ENCODE data around the gene FXR2. TPM values are rescaled to one million over a fixed set of nuclear protein-coding genes. Genes with fewer than 3 reads are reported as not detected.

FXR2 gene
- total RNA-seq, 1 experiment from 2014 or later: 36.4 TPM

- H4K20me1 ChIP-seq (ENCODE audit: control insufficient read depth, insufficient read depth, insufficient read length): no peaks in the 10 kb centered on the region
- no peak overlapping the region for H2BK120ac ChIP-seq (ENCODE audit: low read depth, low read length, poor library complexity, severe bottlenecking)
- Mint-ChIP-seq H3K4me3 (no peak overlapping the region; a peak in 1 of 5 replicates), H3K9me3 (peaks cover 3 to 7% of the 10 kb centered on the region in 2 experiments; a peak in 3 of 5 replicates), H3K4me1 (peaks cover 16 to 17% of the 10 kb centered on the region in 2 experiments), H3K27ac (no peak overlapping the region), H3K36me3 (ENCODE audit: insufficient read depth in 1 of 3, low read depth in 3 of 3) (peaks cover 49 to 87% (median 77%) of the 10 kb centered on the region in 3 experiments), H3K27me3 (ENCODE audit: low read depth) (peaks cover 8% of the 10 kb centered on the region)
- H3K27ac ChIP-seq (ENCODE audit: insufficient read length, low read depth, low read length): no peak overlapping the region
- peaks cover 19% of the 10 kb centered on the region; the same call in 1 of the 2 replicates for H3K79me2 ChIP-seq (ENCODE audit: insufficient read depth, low read length)
- no peak overlapping the region for H2BK15ac ChIP-seq (ENCODE audit: low read depth, low read length)
- H3K4me2 ChIP-seq (ENCODE audit: insufficient read depth, insufficient read length, low read length): no peak overlapping the region
- no peaks in the 10 kb centered on the region for H3K9me3 ChIP-seq (ENCODE audit: control insufficient read depth, low read depth, low read length)
- H2BK12ac ChIP-seq (ENCODE audit: insufficient read length, low read depth, low read length): no peak overlapping the region
- no peak overlapping the region for H2BK5ac ChIP-seq (ENCODE audit: insufficient read length, low read length)
- no peak for TF ChIP-seq CTCF (conservative IDR thresholded peaks at IDR 0.05)
- no peak overlapping the region for H3K4ac ChIP-seq (ENCODE audit: low read depth, low read length)
- no peak overlapping the region for H2AFZ ChIP-seq (ENCODE audit: low read length)
- peaks cover 1% of the 10 kb centered on the region; the same call in 1 of the 2 replicates for H3K4me1 ChIP-seq (ENCODE audit: insufficient read depth, low read length)
- H2AK5ac ChIP-seq (ENCODE audit: insufficient read length, low read length): no peak overlapping the region
- H3K18ac ChIP-seq (ENCODE audit: insufficient read length, low read depth, low read length): no peak overlapping the region
- peaks cover 5% of the 10 kb centered on the region for H3K23me2 ChIP-seq (ENCODE audit: insufficient read length, low read depth, low read length, poor library complexity, severe bottlenecking)
- no peak overlapping the region for H3T11ph ChIP-seq (ENCODE audit: low read length)
- no peak overlapping the region for H2BK20ac ChIP-seq (ENCODE audit: low read depth, low read length, poor library complexity, severe bottlenecking)
- no peak overlapping the region for H4K8ac ChIP-seq (replicated peaks; ENCODE audit: insufficient read length, low read depth, low read length)
- no peak overlapping the region for H4K5ac ChIP-seq (ENCODE audit: insufficient read length, low read depth, low read length)
- peaks cover 4% of the 10 kb centered on the region for H3K79me1 ChIP-seq (ENCODE audit: insufficient read depth, low read depth, low read length, poor library complexity, severe bottlenecking)
- no peak overlapping the region for H3K9ac ChIP-seq (ENCODE audit: extremely low read depth, insufficient read length, low read length)
- H3K56ac ChIP-seq (ENCODE audit: insufficient read length, low read depth, low read length): no peak overlapping the region
- H4K91ac ChIP-seq (ENCODE audit: insufficient read length, low read depth, low read length): no peak overlapping the region
- H3K23ac ChIP-seq (ENCODE audit: insufficient read length, low read depth, low read length): no peak overlapping the region
- no peaks in the 10 kb centered on the region for H3K27me3 ChIP-seq (ENCODE audit: insufficient read depth, low read length)
- DNase-seq: no peak
- H3K14ac ChIP-seq (ENCODE audit: insufficient read depth, low read length): no peak overlapping the region
- no CpG with 5 or more reads among the region's 5 CpGs for WGBS (ENCODE audit: extremely low coverage, insufficient read length, low lambda C conversion rate)
These were observed 45.1 kb downstream of the FXR2 start for GRCh38 chr17:7569571-7569970.

Measured in H9 (cell line).